ENCODE results near the gene SHOC2. TPM values are rescaled to one million over a fixed set of nuclear protein-coding genes. Genes with fewer than 3 reads are reported as not detected.

The SHOC2 gene
- total RNA-seq, 1 experiment from 2014 or later = 24.6 TPM

Other genes starting within 250 kb of the SHOC2 start
- gene PDCD4, start 47.7 kb upstream of the SHOC2 start, total RNA-seq (2014; rRNA removed; shearing (Covaris generic)) = 13.0 and 19.9 TPM in 2 replicates
- 32.1 and 36.2 TPM in 2 replicates for gene BBIP1, start 424 bp upstream of the SHOC2 start, total RNA-seq (2014; rRNA removed; shearing (Covaris generic))
- not detected in 2 replicates for gene ADRA2A, start 157.4 kb downstream of the SHOC2 start, total RNA-seq (2014; rRNA removed; shearing (Covaris generic))